ENCODE results near the gene GNG14. TPM values are rescaled to one million over a fixed set of nuclear protein-coding genes. Genes with fewer than 3 reads are reported as not detected.

Gene GNG14
- total RNA-seq (not detected in 2 replicates), polyA plus RNA-seq (not detected in 2 replicates), polyA minus RNA-seq (not detected in 2 replicates), Bru-seq, nascent RNA (percentile 15 among the genes with signal in this experiment), BruChase-seq, experiment 1, labeled RNA remaining after a 6-hour chase (not detected), BruChase-seq, experiment 2, labeled RNA remaining after a 2-hour chase (not detected)
- not detected in 2 replicates for polyA plus RNA-seq (2011; cell fraction: cytosol; rRNA removed)
- polyA plus RNA-seq (2011; cell fraction: nucleus; rRNA removed): not detected in 2 replicates
- not detected in 2 replicates for polyA plus RNA-seq (2012)
- polyA minus RNA-seq (2011; cell fraction: cytosol; rRNA and poly(A)+ RNA removed): not detected
- polyA minus RNA-seq (2011; cell fraction: nucleus; rRNA and poly(A)+ RNA removed): not detected in 2 replicates
- long read RNA-seq: 0 reads

DNA sequence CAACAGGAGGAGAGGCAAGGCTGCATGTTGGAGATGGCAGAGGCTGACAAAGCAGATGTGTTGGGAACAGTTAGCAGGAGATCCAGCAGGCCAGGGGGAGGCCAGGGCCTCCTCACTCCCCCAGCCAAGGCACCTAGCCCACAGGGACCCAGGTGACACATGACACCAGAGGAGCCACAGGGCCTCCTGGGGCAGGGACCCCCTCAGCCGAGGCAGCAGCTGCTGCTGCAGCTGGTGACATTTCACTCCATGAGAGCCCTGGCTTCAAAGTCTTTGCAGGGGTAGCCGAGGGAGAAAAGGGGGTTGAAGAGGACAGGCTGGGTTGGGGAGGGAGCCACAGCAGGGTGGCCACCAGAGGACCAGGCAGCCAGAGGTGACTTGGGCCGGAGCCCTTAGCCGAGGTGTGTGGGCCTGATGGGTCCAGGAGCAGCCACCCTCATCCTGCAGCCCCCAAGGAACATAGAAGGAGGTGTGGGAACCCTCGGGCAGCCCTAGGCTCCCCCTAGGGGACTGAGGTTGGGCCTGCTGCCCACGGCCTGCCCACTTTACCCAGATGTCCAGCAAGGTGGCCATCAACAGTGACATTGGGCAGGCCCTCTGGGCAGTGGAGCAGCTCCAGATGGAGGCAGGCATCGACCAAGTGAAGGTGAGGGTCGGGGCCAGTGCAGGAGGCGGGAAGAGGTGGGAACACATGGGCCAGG is at the start of gene GNG14:
GNG14 (plus strand) TSS at position 503 of the 701 bp plus-strand sequence; CDS start at position 554, 51 bp downstream.
- no peaks in the 10 kb centered on the region for H3K4me1 ChIP-seq (ENCODE audit: control insufficient read depth, extremely low read depth, insufficient read depth, low read length)
- no peak within 1 kb of the TSS for H3K4me2 ChIP-seq (ENCODE audit: insufficient read depth, low read length)
- no peaks in the 10 kb centered on the region for H4K20me1 ChIP-seq (replicated peaks; ENCODE audit: control insufficient read depth, extremely low read depth, insufficient read depth, low read length)
- POLR2A ChIA-PET: no interaction called here
- no peak within 1 kb of the TSS for H3K4me3 ChIP-seq (replicated peaks in 1 of 3; ENCODE audit: insufficient read depth in 1 of 3, low read depth in 1 of 3, low read length in 3 of 3)
- H3K79me2 ChIP-seq (ENCODE audit: control insufficient read depth, insufficient read depth, low read length): no peaks in the 10 kb centered on the region
- no peaks in the 10 kb centered on the region for H3K9me3 ChIP-seq (replicated peaks; ENCODE audit: control insufficient read depth, insufficient read depth, low read length)
- H3K9me1 ChIP-seq (replicated peaks; ENCODE audit: control insufficient read depth, extremely low read depth, insufficient read depth, low read length): no peaks in the 10 kb centered on the region
- DNase-seq (ENCODE audit: low read depth, low spot score): no peak
- intact Hi-C loops (cut with micrococcal nuclease) (no loop called here), dilution Hi-C loops (cut with MboI; ENCODE audit: extremely low pct_ligation_motif_present, low sequenced_read_pairs) (no loop called here)
- H3K27ac ChIP-seq (ENCODE audit: insufficient read depth, low read depth, low read length): no peak within 1 kb of the TSS
- BruUV-seq (replicated peaks): no TSS peak
- no peak within 1 kb of the TSS for H2AFZ ChIP-seq (ENCODE audit: low read depth, low read length)
- no peaks in the 10 kb centered on the region for H3K27me3 ChIP-seq (ENCODE audit: control insufficient read depth in 2 of 2, insufficient read depth in 2 of 2, low read length in 2 of 2)
- no peak for FAIRE-seq
- CTCF ChIA-PET: interaction anchor here (0.6 kb wide), 1 partner anchor 163 kb away, joined by 3 read pairs; no protein-coding TSS in a partner anchor
- no peak within 1 kb of the TSS for H3K9ac ChIP-seq (replicated peaks; ENCODE audit: extremely low read depth, insufficient read depth, low read length)
- no peak for TF ChIP-seq FOS (IDR thresholded peaks at IDR 0.05; ENCODE audit: borderline replicate concordance, insufficient read depth, low read length)
- TF ChIP-seq JUN (IDR thresholded peaks at IDR 0.05; ENCODE audit: borderline replicate concordance, insufficient read depth, insufficient read length, low read depth): no peak
- TF ChIP-seq GATA2 (IDR thresholded peaks at IDR 0.05; ENCODE audit: insufficient read depth, insufficient read length, low read depth, low read length): no peak
- TF ChIP-seq EZH2 (IDR thresholded peaks at IDR 0.05; ENCODE audit: borderline replicate concordance, low read depth, low read length, severe bottlenecking): no peak
- TF ChIP-seq MAX (IDR thresholded peaks at IDR 0.05; ENCODE audit: insufficient read depth, insufficient read length): no peak
- TF ChIP-seq POLR2AphosphoS5 (IDR thresholded peaks at IDR 0.05; ENCODE audit: insufficient read depth, low read depth, low read length): no peak
- no peak for TF ChIP-seq POLR2A (IDR thresholded peaks at IDR 0.05; ENCODE audit: low read depth, low read length)
- TF ChIP-seq, protein P1, sequence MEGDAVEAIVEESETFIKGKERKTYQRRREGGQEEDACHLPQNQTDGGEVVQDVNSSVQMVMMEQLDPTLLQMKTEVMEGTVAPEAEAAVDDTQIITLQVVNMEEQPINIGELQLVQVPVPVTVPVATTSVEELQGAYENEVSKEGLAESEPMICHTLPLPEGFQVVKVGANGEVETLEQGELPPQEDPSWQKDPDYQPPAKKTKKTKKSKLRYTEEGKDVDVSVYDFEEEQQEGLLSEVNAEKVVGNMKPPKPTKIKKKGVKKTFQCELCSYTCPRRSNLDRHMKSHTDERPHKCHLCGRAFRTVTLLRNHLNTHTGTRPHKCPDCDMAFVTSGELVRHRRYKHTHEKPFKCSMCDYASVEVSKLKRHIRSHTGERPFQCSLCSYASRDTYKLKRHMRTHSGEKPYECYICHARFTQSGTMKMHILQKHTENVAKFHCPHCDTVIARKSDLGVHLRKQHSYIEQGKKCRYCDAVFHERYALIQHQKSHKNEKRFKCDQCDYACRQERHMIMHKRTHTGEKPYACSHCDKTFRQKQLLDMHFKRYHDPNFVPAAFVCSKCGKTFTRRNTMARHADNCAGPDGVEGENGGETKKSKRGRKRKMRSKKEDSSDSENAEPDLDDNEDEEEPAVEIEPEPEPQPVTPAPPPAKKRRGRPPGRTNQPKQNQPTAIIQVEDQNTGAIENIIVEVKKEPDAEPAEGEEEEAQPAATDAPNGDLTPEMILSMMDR (IDR thresholded peaks at IDR 0.05; ENCODE audit: extremely low read depth in 1 of 2, insufficient read depth in 1 of 2, low read depth in 1 of 2, low read length in 2 of 2): no peak
- no peak for TF ChIP-seq MYC (IDR thresholded peaks at IDR 0.05; ENCODE audit: low read depth, low read length)
- no peaks in the 10 kb centered on the region for H3K36me3 ChIP-seq (ENCODE audit: control insufficient read depth in 2 of 2, extremely low read depth in 1 of 2, insufficient read depth in 2 of 2, low read length in 2 of 2)

Measured in endothelial cell of umbilical vein (primary cell).